ENCODE results near the gene F9. TPM values are rescaled to one million over a fixed set of nuclear protein-coding genes. Genes with fewer than 3 reads are reported as not detected.

F9 gene
- total RNA-seq, 1 experiment from 2014 or later: not detected

- H3K9ac ChIP-seq (ENCODE audit: low read length): no peak overlapping the region
- intact Hi-C loops (cut with micrococcal nuclease): no loop called here
- no TSS peak for BruUV-seq (replicated peaks)
- RAD21 ChIA-PET (ENCODE audit: low non-redundant PET in 1 of 2, low total read pairs in 2 of 2, uncharacterized antibody in 2 of 2, unreplicated experiment in 2 of 2): no interaction called here
- H3K4me3 ChIP-seq (replicated peaks in 1 of 2; ENCODE audit: low read depth in 1 of 2, low read length in 2 of 2): no peak overlapping the region
- no peaks in the 10 kb centered on the region for H3K4me1 ChIP-seq (ENCODE audit: control insufficient read depth in 1 of 2, insufficient read depth in 2 of 2, low read length in 2 of 2)
- POLR2A ChIA-PET: no interaction called here
- no peak overlapping the region for H2AFZ ChIP-seq (ENCODE audit: low read depth, low read length, poor library complexity, severe bottlenecking)
- H3K36me3 ChIP-seq (ENCODE audit: control insufficient read depth in 1 of 2, insufficient read depth in 2 of 2, low read length in 2 of 2): no peaks in the 10 kb centered on the region
- H4K20me1 ChIP-seq (ENCODE audit: insufficient read depth): no peaks in the 10 kb centered on the region
- TF ChIP-seq POLR2A (IDR thresholded peaks at IDR 0.05; ENCODE audit: borderline replicate concordance, extremely low read depth, insufficient read depth, insufficient read length): no peak
- no peak for TF ChIP-seq FOSL1 (IDR thresholded peaks at IDR 0.05; ENCODE audit: low read depth)
- TF ChIP-seq, protein P1, sequence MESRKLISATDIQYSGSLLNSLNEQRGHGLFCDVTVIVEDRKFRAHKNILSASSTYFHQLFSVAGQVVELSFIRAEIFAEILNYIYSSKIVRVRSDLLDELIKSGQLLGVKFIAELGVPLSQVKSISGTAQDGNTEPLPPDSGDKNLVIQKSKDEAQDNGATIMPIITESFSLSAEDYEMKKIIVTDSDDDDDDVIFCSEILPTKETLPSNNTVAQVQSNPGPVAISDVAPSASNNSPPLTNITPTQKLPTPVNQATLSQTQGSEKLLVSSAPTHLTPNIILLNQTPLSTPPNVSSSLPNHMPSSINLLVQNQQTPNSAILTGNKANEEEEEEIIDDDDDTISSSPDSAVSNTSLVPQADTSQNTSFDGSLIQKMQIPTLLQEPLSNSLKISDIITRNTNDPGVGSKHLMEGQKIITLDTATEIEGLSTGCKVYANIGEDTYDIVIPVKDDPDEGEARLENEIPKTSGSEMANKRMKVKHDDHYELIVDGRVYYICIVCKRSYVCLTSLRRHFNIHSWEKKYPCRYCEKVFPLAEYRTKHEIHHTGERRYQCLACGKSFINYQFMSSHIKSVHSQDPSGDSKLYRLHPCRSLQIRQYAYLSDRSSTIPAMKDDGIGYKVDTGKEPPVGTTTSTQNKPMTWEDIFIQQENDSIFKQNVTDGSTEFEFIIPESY (IDR thresholded peaks at IDR 0.05; ENCODE audit: extremely low read depth, insufficient replicate concordance, low read length): no peak
- TF ChIP-seq JUND (IDR thresholded peaks at IDR 0.05): no peak
- TF ChIP-seq RAD21 (IDR thresholded peaks at IDR 0.05; ENCODE audit: low read depth): no peak
- no peak for TF ChIP-seq ZFX (IDR thresholded peaks at IDR 0.05)
- no peak for TF ChIP-seq SIN3A (IDR thresholded peaks at IDR 0.05; ENCODE audit: low read depth)
- TF ChIP-seq POLR2AphosphoS5 (IDR thresholded peaks at IDR 0.05; ENCODE audit: low read depth, low read length): no peak
- TF ChIP-seq MAX (IDR thresholded peaks at IDR 0.05): no peak
- TF ChIP-seq CBX3 (IDR thresholded peaks at IDR 0.05; ENCODE audit: low read depth): no peak
- TF ChIP-seq CEBPB (IDR thresholded peaks at IDR 0.05; ENCODE audit: low read depth): no peak
- no peak for TF ChIP-seq SRF (IDR thresholded peaks at IDR 0.05; ENCODE audit: low read depth)
- no peak for TF ChIP-seq SP1 (IDR thresholded peaks at IDR 0.05; ENCODE audit: low read depth)
- no peak for TF ChIP-seq EZH2phosphoT487 (IDR thresholded peaks at IDR 0.05; ENCODE audit: borderline replicate concordance)
- no peaks in the 10 kb centered on the region for H3K9me3 ChIP-seq (ENCODE audit: control insufficient read depth in 1 of 2, insufficient read depth in 1 of 2, low read depth in 1 of 2, low read length in 2 of 2)
- no peaks in the 10 kb centered on the region for H3K9me2 ChIP-seq (ENCODE audit: insufficient read depth)
- H3K27ac ChIP-seq (ENCODE audit: low read depth, low read length): no peak overlapping the region
- no peaks in the 10 kb centered on the region for H3K79me2 ChIP-seq (ENCODE audit: insufficient read depth, low read length)
- H3K4me2 ChIP-seq (ENCODE audit: low read length): no peak overlapping the region
- no peaks in the 10 kb centered on the region for H3K27me3 ChIP-seq (ENCODE audit: insufficient read depth, low read length)
- CTCF ChIA-PET: no interaction called here
- ATAC-seq: no peak
- no peak for DNase-seq (ENCODE audit: low read depth, low spot score)
Observed at GRCh38 chrX:139544591-139544990, 14.1 kb downstream of the F9 start.
